NCI-H128 (cell line): ENCODE measurements around the gene ARL10.
A peak's percentile ranks its signal among the peaks of the same experiment; 100 is the strongest.

Experiments used
- DNase-seq: peaks from one replicate; lab custom pipeline; 2025; ENCODE audit not compliant: unreplicated experiment; lab: John Stamatoyannopoulos, UW

Gene ARL10

DNA sequence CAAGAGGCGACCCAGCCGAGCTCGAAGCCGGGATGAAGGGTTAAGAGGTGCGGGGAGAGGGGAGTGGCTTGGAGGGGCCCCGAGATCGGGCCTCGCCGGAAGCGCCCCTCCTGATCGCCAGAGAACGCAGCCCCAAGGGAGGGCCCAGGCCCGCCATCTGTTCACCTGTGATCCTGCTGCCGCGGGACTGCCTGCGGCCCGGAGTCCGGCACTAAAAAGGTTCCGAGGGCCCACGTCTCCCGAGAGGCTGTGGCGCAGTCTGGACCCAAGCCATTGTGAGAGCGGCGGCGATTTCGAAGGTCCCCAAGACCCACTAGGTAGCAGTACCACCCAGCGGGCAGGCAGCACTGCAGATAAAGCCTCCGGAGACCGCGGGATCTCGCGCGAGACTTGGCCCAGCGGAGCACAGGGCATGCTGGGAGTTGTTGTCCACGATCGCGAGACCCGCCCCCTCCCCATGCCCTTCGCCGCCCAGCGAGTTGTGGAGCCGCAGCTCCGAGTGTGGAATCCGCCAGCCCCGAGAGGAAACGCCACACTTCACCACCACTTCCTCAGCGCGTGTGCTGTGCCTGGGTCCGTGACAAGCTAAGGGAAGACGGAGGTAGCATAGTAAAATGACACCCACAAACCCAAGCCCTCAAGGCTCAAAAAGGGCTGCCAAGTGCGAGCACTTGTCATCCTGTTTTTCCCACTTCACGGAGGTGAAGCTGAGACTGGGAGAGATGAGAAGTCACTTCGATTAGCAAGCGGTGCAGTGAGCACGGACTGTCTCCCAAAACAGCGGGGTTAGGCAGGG lies 3.7 kb upstream of the ARL10 start, which contains the start of gene KIAA1191:
TSS of gene KIAA1191 (minus strand) at position 328 of the 796 bp plus-strand sequence. CDS start 2,256 bp downstream, outside the sequence.
- DNase-seq, result peak; percentile 46

DNA sequence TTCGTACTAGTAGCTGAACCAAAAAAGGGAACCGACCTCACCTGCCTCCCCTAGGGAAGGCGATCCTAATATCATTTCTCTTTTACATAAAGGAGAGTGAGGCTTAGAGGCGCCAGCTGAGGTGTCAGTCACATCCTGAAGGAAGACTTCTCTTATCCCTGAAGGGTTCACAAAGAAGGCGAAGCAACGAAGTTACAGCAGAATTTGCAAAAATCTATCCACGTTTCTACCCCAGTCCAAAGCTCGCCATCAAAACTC lies 3.1 kb upstream of the ARL10 start:
- no peak for DNase-seq

DNA sequence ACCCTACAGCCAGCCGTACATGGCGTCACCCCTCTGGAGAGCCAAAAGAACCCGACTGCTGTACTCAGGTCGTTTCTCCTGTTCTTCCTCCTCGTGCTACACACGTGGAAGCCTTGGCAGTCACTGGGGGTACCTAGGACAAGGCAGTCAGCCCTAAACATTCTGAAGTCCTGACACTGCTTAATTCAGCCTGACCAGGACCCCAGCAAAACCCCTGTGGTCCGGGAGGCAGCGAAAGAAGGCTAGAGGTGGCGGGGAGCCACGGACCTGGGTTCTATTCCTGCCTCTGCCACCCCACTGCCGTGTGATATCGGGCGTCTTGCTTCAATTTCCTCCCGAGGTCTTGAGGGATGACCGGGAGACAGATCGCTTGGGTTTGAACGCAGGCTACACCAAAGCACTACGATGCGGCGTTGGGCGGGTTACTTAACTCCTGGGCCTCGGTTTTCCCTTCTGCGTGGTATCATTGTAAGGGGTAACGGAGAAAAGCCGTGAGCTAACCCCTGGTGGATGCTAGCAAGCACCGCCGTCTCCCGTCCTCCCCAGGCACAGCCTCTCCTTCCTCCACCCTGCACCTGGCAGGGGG lies 429 bp upstream of the ARL10 start:
- no peak for DNase-seq

DNA sequence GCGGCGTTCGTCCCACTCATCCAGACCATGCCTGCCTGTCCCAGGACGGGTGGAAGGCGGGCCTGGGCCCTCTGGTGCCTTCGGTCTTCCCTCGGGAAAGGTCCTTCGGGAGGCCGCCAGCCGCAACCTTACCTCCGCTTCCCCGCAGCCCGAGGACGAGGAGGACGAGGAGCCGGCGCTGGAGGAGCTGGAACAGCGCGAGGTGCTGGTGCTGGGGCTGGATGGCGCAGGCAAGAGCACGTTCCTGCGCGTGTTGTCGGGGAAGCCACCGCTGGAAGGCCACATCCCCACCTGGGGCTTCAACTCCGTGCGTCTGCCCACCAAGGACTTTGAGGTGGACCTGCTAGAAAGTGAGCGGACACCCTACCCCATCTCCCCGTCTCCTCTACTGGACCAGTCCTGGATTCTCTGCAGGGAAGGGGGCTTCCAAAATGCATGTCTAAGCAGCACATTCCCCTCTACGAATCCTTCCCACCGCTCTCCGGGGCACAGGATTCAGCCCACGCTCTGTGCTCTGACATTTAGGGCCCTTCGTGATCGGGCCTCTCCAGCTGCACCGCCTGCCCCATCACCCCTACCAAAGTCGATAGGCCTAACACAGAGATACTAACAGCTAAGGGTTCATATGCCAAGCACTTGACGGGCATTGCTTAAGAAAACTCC lies 1.1 kb downstream of the ARL10 start:
- DNase-seq, result no peak

DNA sequence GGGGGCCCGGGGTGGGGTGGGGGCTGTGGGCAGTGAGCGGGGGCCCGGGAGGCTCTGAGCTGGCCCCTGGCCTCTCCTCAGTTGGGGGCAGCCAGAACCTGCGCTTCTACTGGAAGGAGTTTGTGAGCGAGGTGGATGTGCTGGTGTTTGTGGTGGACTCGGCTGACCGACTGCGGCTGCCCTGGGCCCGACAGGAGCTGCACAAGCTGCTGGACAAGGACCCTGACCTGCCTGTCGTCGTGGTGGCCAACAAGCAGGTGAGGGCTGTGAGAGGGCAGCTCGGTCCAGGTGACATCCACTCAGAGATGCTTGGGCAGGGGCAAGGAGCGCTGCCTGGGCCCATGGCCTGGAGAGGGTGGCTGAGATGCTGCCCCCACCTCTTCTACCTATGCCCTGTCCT lies 3.4 kb downstream of the ARL10 start:
- DNase-seq, result no peak

DNA sequence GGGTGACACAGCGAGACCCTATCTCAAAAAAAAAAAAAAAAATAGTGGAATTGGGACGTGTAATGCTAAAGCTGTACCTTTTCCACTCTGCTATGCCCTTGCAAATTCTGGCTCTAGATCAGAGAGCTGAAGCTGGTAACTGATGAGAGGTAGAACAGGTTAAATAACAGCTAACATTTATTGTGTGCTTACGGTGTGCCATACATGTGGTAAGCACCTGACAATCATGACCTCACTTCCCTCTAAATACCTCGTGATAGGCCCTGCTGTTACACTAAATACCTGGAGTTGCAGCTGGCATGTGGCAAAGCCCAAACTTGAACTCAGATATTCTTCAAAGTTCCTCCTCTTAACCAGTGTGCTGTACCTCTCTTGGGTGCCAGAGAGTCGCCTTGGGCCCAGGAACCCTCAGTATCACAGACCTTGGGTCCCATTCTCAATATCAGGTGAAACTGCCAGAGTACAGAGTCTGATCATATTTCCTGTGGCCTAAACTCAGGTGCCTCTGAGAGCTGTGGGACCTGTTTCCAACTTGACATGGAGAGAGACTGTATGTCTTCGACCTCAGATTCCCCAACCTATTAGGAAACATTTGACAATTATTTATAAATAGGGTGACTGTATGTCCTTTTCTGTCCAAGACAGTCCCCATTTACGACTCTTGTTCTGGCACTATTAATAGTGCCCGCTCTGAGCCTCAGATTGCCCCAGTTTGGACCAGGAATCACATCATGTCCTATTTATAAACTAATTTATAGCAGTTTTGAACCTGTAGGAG lies 4.8 kb downstream of the ARL10 start:
- DNase-seq, result no peak

DNA sequence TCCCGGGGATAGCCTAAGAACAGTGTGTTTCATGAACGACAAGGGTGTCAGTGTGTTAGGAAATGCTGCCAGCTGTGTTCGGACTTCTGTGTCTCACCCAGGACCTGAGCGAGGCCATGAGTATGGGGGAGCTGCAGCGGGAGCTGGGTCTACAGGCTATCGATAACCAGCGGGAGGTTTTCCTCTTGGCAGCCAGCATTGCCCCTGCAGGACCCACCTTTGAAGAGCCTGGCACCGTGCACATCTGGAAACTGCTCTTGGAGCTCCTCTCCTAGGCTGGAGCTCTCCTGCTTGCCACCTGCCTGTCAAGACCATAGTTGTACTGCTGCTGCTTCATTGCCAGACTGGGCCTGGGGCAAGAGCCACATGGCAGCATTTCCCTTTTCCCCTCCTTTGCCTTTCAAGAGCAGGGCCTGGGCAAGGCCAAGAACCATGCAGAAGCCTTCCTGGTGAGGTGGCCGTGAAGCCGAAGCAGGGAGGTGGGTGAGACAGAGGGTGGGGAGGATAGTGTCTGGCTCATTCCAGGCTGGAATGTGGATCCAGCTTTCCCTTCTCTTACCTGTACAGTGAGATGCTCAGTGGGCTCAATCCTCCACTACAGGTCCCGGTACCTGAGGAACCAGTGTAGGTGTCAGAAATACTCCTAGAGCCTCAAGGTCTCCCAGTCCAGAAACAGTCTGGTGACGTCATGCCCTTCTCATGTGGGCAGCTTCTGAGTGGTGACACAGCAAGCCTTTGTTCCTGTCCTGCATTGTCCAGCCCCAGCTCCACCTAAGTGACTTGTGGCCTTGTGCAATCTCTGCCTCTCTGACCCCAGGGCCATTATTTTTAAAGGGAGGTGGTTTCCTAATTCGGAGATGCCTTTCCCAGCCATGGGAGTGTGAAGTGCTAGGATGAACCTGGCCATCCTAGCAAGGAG lies 6.6 kb downstream of the ARL10 start:
- no peak for DNase-seq

DNA sequence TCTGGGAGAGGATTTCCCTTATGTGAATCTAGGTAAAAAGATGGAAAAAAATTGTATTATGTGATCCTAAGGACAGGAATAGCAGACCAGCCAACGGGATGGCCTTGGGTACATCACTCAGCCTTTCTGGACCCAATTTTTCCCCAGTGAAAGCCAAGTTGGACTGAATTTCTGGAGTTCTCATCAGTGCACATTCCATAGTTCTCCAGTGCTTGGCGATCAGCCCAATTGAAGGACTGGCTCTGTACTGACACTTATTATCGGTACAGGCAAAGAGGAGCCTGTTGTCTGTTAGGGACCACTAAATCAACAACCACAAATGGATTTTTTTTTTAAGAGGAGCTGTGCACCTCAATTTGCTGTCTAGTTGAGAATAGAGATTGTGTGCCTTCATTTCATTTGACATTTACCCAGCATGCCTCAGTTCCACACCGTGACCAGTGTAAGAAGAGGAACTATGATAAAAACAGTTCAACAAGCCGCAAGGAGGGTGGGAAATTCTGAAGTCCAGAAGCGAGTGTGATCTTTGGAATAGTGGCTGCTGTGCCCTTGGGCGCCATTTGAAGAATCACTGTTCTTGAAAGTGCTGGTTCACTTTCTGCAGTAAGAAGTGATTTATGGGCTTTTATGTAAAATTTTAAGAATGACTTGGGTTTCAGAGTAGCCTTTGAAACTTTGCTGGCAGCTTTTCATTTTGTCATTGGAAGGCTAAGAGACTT lies 8.0 kb downstream of the ARL10 start:
- DNase-seq, result no peak

DNA sequence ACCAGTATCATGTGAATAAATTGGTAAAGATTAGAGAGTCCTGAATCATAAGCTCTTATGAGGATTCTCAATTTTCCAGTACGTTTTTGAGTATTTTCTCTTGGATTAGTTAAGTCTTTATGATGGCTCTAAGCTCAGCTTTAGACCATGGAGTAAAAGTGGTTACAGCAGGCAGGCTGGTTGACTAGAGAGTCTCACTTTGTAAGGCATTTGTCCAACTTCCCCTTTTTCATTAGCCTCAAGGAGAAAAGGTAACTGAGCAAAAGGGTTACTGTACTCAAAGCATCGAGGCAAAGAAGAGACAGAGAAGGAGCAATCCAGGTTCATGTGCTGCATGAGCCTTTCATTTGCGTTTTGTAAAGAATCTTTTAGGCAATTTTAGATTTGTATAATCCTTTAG lies 14.6 kb downstream of the ARL10 start:
- no peak for DNase-seq

DNA sequence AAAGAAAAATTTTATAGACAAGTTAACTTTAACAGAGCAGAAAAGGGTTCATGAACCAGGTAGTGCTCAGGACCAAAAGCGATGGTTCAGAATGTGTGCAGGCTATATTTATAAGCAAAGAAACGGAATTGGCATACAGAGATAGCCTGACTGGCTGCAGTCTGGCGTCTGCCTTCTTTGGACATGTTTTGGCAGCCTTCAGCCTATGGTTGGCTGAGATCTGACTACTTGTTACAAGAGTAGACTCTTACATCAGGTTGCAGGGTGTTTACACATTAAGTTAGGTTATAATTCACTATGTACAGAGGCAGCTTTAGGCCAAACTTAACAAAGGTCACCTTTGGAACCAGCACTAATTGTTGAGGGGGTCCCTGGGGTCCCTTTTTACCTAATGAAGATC lies 16.1 kb downstream of the ARL10 start:
- DNase-seq, result no peak

DNA sequence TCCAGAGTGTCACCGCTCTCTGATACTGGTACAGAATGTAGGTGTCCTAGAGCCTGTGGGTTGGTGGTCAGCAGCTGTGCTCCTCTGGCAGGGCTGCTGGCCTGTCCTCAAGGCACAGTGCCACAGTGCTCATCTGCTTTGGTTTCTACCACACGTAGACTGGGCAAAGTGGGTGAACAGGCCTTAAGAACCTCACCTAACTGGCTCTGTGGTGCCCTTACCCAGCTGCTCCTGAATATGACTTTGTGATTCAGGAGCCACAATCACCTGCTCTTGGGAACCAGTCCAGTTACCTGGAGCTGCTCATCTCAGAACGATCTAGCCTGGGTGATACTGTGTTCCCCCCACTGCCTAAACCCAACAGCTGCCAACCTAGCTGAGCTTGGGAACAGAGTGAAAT lies 16.7 kb downstream of the ARL10 start:
- DNase-seq, result no peak

DNA sequence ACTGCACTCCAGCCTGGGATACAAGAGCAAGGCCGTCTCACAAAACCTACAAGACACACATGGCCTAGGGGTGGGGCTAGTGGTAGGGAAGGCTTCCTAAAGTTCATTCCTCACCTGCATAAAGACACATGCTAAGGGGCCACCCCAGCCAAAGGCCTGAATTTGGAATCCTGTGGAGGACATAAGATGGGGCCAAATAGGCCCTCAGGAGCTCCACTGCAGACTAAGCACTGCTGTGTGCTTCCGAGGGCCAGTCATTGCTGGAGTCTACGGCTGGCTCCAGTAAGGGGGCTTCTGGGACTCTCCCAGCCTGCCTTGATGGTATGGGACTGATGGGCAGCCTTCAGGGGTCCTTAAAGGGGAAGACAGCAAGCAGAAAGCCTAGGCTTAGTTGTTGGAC lies 17.4 kb downstream of the ARL10 start:
- DNase-seq, result no peak

DNA sequence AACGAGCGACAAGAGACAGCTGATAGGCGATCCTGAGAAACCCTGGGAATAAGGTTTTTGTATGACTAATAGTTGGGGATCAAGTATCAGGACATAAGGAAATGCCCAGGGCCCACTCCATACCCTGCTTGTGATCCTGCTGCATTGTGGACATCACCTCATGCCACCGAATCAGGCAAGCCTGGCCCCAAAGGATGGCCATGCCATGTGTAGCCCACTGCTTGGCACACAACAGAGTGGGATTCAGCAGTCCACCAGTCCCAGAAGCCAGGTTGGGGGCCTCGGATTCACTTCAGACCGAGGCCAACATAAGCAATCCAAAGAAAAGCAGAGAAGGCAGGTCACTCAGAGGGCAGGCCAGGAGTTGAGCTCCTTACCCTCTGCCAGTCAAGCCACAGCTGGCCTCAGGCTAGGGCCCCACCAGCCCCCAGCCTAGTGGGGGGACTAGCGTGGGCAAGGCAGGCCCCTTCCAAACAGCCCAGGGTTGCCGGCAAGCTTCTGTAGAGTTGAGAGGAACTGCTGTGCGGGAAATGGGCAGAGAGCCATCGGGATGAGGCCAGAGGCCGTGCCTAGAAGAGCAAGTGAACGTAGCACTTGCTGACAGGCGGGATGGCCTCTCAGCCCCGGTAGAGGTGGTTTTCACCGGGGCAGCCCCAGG lies 18.1 kb downstream of the ARL10 start:
- DNase-seq, result no peak

DNA sequence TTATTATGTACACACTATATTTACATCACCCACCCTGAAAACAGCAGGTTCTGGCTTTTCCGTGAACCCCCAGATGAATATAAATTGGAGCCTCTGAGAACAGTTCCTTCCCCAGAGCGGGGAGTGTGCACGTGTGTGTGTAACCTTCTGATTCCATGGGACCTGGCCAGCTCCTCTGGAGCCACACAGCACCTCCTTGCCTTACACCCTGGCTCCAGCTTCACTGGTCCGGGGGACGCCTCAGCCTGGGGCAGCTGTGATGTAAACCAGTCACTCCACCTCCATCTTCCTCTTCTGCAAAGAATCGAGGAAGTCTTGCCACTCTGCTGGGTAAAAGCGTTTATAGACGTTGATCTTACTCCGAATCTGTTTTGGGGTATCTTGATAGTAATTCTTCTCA lies 18.7 kb downstream of the ARL10 start:
- no peak for DNase-seq

DNA sequence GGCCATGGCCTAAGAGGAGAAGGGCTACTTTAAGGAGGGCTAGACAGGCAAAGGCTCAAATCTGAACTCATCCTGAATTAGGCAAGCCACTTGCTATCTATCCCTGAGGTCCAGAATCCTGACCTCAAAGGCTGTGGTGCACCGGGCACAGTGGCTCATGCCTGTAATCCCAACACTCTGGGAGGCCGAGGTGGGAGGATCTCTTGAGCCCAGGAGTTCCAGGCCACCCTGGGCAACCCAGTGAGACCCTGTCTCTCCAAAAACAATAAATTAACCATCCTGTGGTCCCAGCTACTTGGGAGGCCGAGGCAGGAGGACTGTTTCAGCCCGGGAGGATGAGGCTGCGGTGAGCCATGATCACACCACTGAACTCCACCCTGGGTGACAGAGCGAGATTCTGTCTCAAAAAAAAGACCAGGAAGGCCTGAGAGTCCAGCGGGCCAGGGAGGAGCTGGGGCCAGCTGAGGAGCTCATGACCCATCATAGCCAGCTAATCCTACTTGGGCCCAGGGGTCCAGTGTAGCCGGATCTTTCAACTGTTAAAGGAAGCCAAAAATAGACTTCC lies 19.2 kb downstream of the ARL10 start:
- no peak for DNase-seq

DNA sequence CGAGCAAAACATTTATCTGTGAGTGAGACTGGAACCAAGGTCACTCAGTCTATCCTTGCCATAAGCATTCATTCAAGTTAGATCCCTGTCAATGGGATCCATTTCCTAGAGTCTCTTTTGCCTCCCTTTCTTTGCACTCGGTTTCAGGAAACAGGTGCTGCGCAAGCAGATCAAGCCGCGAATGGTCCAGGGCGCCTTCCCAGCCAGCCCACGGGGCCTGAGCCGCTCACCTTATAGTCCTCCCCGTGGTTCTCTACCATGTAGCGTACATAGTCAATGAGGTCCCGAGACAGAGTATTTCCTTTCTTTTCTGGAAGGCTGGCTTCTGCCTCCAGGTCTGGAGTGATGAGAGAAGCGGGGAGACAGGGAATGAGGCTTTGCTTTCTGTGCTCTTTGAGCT lies 19.7 kb downstream of the ARL10 start:
- DNase-seq, result no peak

DNA sequence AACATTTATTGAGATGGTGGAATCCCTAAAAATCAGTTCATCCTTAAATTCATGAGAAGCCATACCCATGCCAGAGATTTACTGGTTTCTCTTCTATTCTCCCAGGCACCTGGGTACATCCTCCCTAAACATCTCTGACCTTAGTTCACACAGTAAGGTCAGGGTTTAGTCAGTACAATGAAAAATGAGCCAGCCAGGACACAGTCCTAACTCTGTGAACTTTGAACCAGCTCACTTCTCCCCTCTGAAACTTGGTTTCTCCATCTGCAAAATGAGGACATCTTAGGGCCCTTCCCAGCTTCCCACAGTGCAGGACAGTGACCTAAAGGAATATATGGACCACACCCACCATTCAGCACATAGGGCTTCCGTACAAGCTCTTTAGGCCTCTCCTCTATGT lies 21.2 kb downstream of the ARL10 start:
- DNase-seq, result no peak

DNA sequence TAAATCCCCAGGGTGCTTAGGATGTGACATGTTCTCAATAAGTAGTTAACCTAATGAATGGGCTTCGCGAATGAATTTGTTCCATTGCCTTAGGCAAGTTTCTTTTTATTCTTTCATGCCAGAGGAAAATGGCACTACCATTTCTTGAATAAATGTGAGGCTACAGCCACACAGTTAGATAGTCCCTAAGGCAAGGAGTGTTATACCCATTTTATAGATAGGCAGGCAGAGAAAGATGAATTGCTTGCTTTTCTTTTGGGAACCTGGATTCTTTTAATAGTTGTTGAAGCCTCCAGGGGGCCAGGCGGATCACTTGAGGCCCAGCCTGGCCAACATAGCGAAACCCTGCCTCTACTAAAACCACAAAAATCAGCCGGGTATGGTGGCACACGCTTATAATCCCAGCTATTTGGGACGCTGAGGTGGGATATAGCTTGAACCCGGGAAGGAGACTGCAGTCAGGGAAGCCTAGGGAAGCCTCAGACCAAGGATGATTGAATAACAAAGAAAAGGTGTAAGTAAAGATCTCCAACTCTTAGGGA lies 22.2 kb downstream of the ARL10 start:
- DNase-seq, result no peak

DNA sequence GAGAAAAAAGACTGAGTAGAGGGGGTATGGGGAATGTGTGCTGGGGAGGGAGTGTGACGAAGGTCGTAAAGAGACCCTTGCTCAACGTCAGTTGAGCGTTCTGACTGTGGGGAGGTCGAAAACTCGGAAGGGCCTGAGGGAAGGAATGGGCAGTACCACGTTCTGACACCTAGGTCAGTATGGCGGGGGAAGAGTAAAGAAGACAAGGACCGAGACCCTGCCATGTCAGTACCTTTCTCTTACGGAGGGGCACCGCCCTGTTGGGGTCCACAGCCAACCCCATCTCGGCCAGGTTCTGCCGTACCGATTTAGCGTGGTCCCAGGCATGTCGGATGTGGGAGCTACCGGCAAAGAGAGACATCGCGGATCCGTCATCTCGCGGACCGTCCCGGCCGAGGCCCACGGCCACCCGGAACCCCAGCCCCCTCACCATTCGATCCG lies 22.7 kb downstream of the ARL10 start:
- no peak for DNase-seq
